Amniotic stem cell (primary cell): ENCODE measurements around the gene CSH1.
"Not testable (repeated sequence)": the region's sequence is repeated elsewhere in the genome, so short reads cannot be mapped to it uniquely, and the experiment has no call there.

Source experiments
- DNase-seq: peaks from one replicate; lab custom pipeline; 2025; lab: John Stamatoyannopoulos, UW

CSH1 gene

GRCh38 chr17:63928966-63929695, 32.8 kb upstream of the CSH1 start:
- DNase-seq = no peak

GRCh38 chr17:63928172-63928666, 31.8 kb upstream of the CSH1 start:
- no peak for DNase-seq

GRCh38 chr17:63927464-63928171, 31.2 kb upstream of the CSH1 start:
- DNase-seq = no peak

GRCh38 chr17:63926164-63926563, 29.8 kb upstream of the CSH1 start:
- DNase-seq = no peak

- no peak for DNase-seq
Measured at GRCh38 chr17:63925615-63926014, 29.2 kb upstream of the CSH1 start.

- DNase-seq = not testable (repeated sequence)
Measured at GRCh38 chr17:63922402-63922801, 26.0 kb upstream of the CSH1 start.

- not testable (repeated sequence) for DNase-seq
Measured at GRCh38 chr17:63920779-63921178, 24.4 kb upstream of the CSH1 start.

GRCh38 chr17:63920050-63920449, 23.7 kb upstream of the CSH1 start:
- not testable (repeated sequence) for DNase-seq

GRCh38 chr17:63919311-63919723, 22.9 kb upstream of the CSH1 start:
- peak; percentile 5 for DNase-seq

- not testable (repeated sequence) for DNase-seq
Measured at GRCh38 chr17:63918789-63919305, 22.5 kb upstream of the CSH1 start, which contains the start of gene GH1. Gene GH1 (minus strand): TSS chr17:63918839. CDS start chr17:63918776, 63 bp downstream.

GRCh38 chr17:63918305-63918704, 21.9 kb upstream of the CSH1 start:
- no peak for DNase-seq

GRCh38 chr17:63917646-63918045, 21.3 kb upstream of the CSH1 start:
- no peak for DNase-seq

- DNase-seq = not testable (repeated sequence)
Measured at GRCh38 chr17:63917206-63917605, 20.8 kb upstream of the CSH1 start.

GRCh38 chr17:63916566-63917185, 20.3 kb upstream of the CSH1 start:
- no peak for DNase-seq

- DNase-seq = not testable (repeated sequence)
Measured at GRCh38 chr17:63915753-63916152, 19.4 kb upstream of the CSH1 start.

GRCh38 chr17:63914471-63914870, 18.1 kb upstream of the CSH1 start:
- no peak for DNase-seq

GRCh38 chr17:63911657-63912100, 15.3 kb upstream of the CSH1 start:
- DNase-seq = no peak

- no peak for DNase-seq
Measured at GRCh38 chr17:63911041-63911635, 14.8 kb upstream of the CSH1 start, which contains the start of gene CSHL1. Gene CSHL1 (minus strand): TSS chr17:63911258. CDS start chr17:63911196, 62 bp downstream.

GRCh38 chr17:63910096-63910495, 13.7 kb upstream of the CSH1 start:
- DNase-seq = no peak

- not testable (repeated sequence) for DNase-seq
Measured at GRCh38 chr17:63909586-63909985, 13.2 kb upstream of the CSH1 start.

GRCh38 chr17:63907161-63907778, 10.9 kb upstream of the CSH1 start:
- not testable (repeated sequence) for DNase-seq
